K562 (cell line): ENCODE measurements around the gene ACBD5. TPM values are rescaled to one million over a fixed set of nuclear protein-coding genes. Genes with fewer than 3 reads are reported as not detected.
A peak's percentile ranks its signal among the peaks of the same experiment; 100 is the strongest.

Experiments used
- CCNT2 ChIP-seq: IDR thresholded peaks from 2 replicates; pipeline ENCODE4 v1.6.1; 2011; ENCODE audit warnings: borderline replicate concordance, low read depth, mild to moderate bottlenecking, moderate library complexity, mixed read lengths, low read length; ENCODE audit not compliant: insufficient read length; ENCODE audit errors: extremely low read depth
- CHD1 ChIP-seq: fragments of 200-600 bp; sonication (generic); IDR thresholded peaks from one replicate; pipeline ENCODE4 v1.6.1; 2012; ENCODE audit warnings: mild to moderate bottlenecking, moderate library complexity, low read length, inconsistent platforms
- CREB1 ChIP-seq, 2 experiments: sonication (generic) in 1 of 2; formaldehyde crosslinking in 1 of 2; IDR thresholded peaks; 2 replicates each; pipeline versions ENCODE4 v1.6.1 to v1.8.0; 2012 to 2022; ENCODE audit warnings: inconsistent platforms in 1 of 2, mild to moderate bottlenecking in 1 of 2, missing genetic modification reagents in 1 of 2, moderate library complexity in 1 of 2
- DIDO1 ChIP-seq: fragments of 450-650 bp; IDR thresholded peaks from 2 replicates; pipeline ENCODE4 v1.6.1; 2016; ENCODE audit warnings: low read depth, missing biosample characterization, missing genetic modification characterization
- DMBX1 ChIP-seq: fragments of 250-450 bp; sonication (Bioruptor Pico); IDR thresholded peaks from 2 replicates; pipeline ENCODE4 v1.8.0; 2022; ENCODE audit warnings: inconsistent platforms, mild to moderate bottlenecking, moderate library complexity, borderline replicate concordance
- GTF2A2 ChIP-seq: IDR thresholded peaks from 2 replicates; pipeline ENCODE4 v1.6.1; 2016; ENCODE audit warnings: mild to moderate bottlenecking, missing genetic modification characterization, missing compliant biosample characterization
- HNRNPUL1 ChIP-seq: fragments of 200-400 bp; formaldehyde crosslinking; IDR thresholded peaks from 2 replicates; pipeline ENCODE4 v1.6.1; 2017; ENCODE audit warnings: low read length
- KLF16 ChIP-seq: IDR thresholded peaks from 2 replicates; pipeline ENCODE4 v1.6.1; 2016; ENCODE audit warnings: antibody characterized with exemption
- NFIX ChIP-seq: fragments of 250-450 bp; sonication (Bioruptor Pico); IDR thresholded peaks from 2 replicates; pipeline ENCODE4 v1.4.0; 2020; ENCODE audit warnings: low read depth, mild to moderate bottlenecking, moderate library complexity
- POLR2B ChIP-seq: fragments of 450-650 bp; IDR thresholded peaks from 2 replicates; pipeline ENCODE4 v1.6.1; 2018; ENCODE audit warnings: low read depth; ENCODE audit not compliant: partially characterized antibody
- PTRF ChIP-seq: fragments of 450-650 bp; IDR thresholded peaks from 2 replicates; pipeline ENCODE4 v1.6.1; 2016; ENCODE audit warnings: mild to moderate bottlenecking, missing genetic modification characterization, missing compliant biosample characterization
- TSHZ1 ChIP-seq: fragments of 250-450 bp; sonication (Bioruptor Pico); IDR thresholded peaks from 2 replicates; pipeline ENCODE4 v1.4.0; 2020; ENCODE audit warnings: mild to moderate bottlenecking, moderate library complexity
- ZBTB1 ChIP-seq: sonication (generic); formaldehyde crosslinking; IDR thresholded peaks from 2 replicates; pipeline ENCODE4 v1.8.1; 2023; ENCODE audit warnings: missing genetic modification reagents, low read depth, mild to moderate bottlenecking, borderline replicate concordance
- ZBTB2 ChIP-seq: fragments of 450-650 bp; IDR thresholded peaks from 2 replicates; pipeline ENCODE4 v1.6.1; 2016; ENCODE audit warnings: antibody characterized with exemption
- ZNF695 ChIP-seq: fragments of 450-650 bp; formaldehyde crosslinking; IDR thresholded peaks from 2 replicates; pipeline ENCODE4 v1.4.0; 2020; ENCODE audit warnings: mild to moderate bottlenecking, moderate library complexity
- polyA plus RNA-seq, 8 experiments: library from polyadenylated mRNA; depleted of rRNA in 4 of 8; stranded (reverse) in 5 of 8; unstranded in 3 of 8; fragments of >200 nt; fragmentation: Nextera tagmentation in 2 of 8; fragmentation: Illumina TruSeq in 1 of 8; extraction: Ambion mirVana in 2 of 8; extraction: Trizol in 1 of 8; gene quantifications; 2 replicates each; pipeline versions ENCODE4 v1.2.1 to v1.2.3, GENCODE V29; 2011 to 2014; ENCODE audit warnings: inconsistent platforms in 1 of 8, missing spikeins in 1 of 8
- total RNA-seq, 7 experiments: library from RNA; depleted of rRNA in 6 of 7; stranded (reverse); fragments of >200 nt in 6 of 7; fragmentation: Illumina TruSeq in 2 of 7; extraction: Trizol in 2 of 7; gene quantifications; 2 replicates each; pipeline versions ENCODE4 v1.2.1 to v1.2.3, GENCODE V29; 2011 to 2021; ENCODE audit warnings: low replicate concordance in 1 of 7
- TF ChIP-seq, protein P1 (sequence below): fragments of 450-650 bp; IDR thresholded peaks from 2 replicates; pipeline ENCODE4 v1.6.1; 2016; ENCODE audit warnings: low read depth, mild to moderate bottlenecking, moderate library complexity

ACBD5 gene
- total and polyA plus RNA-seq, 9 of the 15 experiments (the other 6 are each of a cell fraction or from before 2014, with no cell fraction given): 1.5 to 10.3 (median 7.8) TPM

- TF ChIP-seq, protein P1, sequence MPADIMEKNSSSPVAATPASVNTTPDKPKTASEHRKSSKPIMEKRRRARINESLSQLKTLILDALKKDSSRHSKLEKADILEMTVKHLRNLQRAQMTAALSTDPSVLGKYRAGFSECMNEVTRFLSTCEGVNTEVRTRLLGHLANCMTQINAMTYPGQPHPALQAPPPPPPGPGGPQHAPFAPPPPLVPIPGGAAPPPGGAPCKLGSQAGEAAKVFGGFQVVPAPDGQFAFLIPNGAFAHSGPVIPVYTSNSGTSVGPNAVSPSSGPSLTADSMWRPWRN: no peak
- TF ChIP-seq ZNF695: no peak
- no peak for TF ChIP-seq CCNT2
- TF ChIP-seq POLR2B: peak; percentile 64
- TF ChIP-seq CREB1 (IDR thresholded peaks at IDR 0.05): no peak
- TF ChIP-seq CREB1 (CRISPR knock-in tag; IDR thresholded peaks at IDR 0.05): no peak
- no peak for TF ChIP-seq GTF2A2 (tag)
- no peak for TF ChIP-seq TSHZ1 (CRISPR knock-in tag)
- TF ChIP-seq NFIX: no peak
- TF ChIP-seq ZBTB2: no peak
- TF ChIP-seq DIDO1 (tag): no peak
- no peak for TF ChIP-seq DMBX1 (CRISPR knock-in tag)
- no peak for TF ChIP-seq ZBTB1 (CRISPR knock-in tag)
- no peak for TF ChIP-seq PTRF (tag)
- no peak for TF ChIP-seq HNRNPUL1
- no peak for TF ChIP-seq KLF16
- no peak for TF ChIP-seq CHD1
Observed at GRCh38 chr10:27252267-27253000, 11.8 kb upstream of the ACBD5 start (continued).
